Bronchial epithelial cell (primary cell): Measurements from ENCODE around the gene THAP3. TPM values are rescaled to one million over a fixed set of nuclear protein-coding genes. Genes with fewer than 3 reads are reported as not detected.

Experiments
- DNase-seq: peaks from one replicate; pipeline ENCODE4 v3.0.0-alpha.2; 2010; ENCODE audit warnings: low read depth
- FAIRE-seq: peaks from 2 replicates; lab custom pipeline; 2011; peaks lifted over from hg19 to GRCh38; lab: Jason Lieb, UNC
- H3K27me3 ChIP-seq: 2 replicates; pipeline ENCODE4 v1.5.1; 2011; ENCODE audit warnings: low read length; ENCODE audit not compliant: control insufficient read depth, insufficient read depth
- H3K36me3 ChIP-seq: 2 replicates; pipeline ENCODE4 v1.5.1; 2011; ENCODE audit warnings: low read length; ENCODE audit not compliant: control insufficient read depth, insufficient read depth
- H3K4me3 ChIP-seq: 2 replicates; pipeline ENCODE4 v1.5.1; 2011; ENCODE audit warnings: mild to moderate bottlenecking, low read depth, low read length, control low read depth
- total RNA-seq: library from RNA; depleted of rRNA; stranded (reverse); fragments of >200 nt; gene quantifications from 2 replicates; pipeline ENCODE4 v1.2.1, GENCODE V29; 2014
- TF ChIP-seq, protein P1 (sequence below): IDR thresholded peaks from 2 replicates; pipeline ENCODE4 v1.5.1; 2011; ENCODE audit warnings: mild to moderate bottlenecking, moderate library complexity, low read length, control low read depth, inconsistent platforms; ENCODE audit not compliant: insufficient read depth, severe bottlenecking

The THAP3 gene
- total RNA-seq, 1 donor from 2014 or later, result 24.0 TPM

DNA sequence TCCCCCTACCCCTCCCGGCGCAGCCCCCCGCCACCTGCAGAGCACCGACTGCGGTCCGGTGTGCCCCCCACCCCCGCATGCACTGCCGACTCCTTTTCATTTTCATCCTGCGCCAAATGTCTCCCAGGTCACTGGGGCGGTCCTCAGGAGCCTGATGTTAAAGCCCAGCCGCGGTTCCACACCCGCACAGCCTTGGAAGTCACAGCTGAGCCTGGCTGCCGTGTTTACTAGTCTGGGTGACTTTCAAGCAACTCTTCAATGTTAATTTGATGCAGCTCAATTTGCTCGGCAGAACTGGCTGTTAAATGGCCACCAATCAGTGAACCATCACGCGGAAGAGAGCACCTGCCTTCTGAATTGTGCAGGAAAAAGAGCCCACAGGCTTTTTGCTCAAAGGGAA is 27.2 kb downstream of the THAP3 start:
- no peak for FAIRE-seq

GRCh38 chr1:6652986-6653385 is 28.3 kb downstream of the THAP3 start:
- TF ChIP-seq, protein P1, sequence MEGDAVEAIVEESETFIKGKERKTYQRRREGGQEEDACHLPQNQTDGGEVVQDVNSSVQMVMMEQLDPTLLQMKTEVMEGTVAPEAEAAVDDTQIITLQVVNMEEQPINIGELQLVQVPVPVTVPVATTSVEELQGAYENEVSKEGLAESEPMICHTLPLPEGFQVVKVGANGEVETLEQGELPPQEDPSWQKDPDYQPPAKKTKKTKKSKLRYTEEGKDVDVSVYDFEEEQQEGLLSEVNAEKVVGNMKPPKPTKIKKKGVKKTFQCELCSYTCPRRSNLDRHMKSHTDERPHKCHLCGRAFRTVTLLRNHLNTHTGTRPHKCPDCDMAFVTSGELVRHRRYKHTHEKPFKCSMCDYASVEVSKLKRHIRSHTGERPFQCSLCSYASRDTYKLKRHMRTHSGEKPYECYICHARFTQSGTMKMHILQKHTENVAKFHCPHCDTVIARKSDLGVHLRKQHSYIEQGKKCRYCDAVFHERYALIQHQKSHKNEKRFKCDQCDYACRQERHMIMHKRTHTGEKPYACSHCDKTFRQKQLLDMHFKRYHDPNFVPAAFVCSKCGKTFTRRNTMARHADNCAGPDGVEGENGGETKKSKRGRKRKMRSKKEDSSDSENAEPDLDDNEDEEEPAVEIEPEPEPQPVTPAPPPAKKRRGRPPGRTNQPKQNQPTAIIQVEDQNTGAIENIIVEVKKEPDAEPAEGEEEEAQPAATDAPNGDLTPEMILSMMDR, result no peak
- no peak for FAIRE-seq
- Histone ChIP-seq H3K27me3 (no peaks in the 10 kb centered on the region), H3K36me3 (peaks cover 17% of the 10 kb centered on the region), H3K4me3 (no peak overlapping the region)
- DNase-seq, result no peak

More for the DNA sequence above, 27.2 kb downstream of the THAP3 start:
- no peak for DNase-seq
- no peaks in the 10 kb centered on the region for H3K27me3 ChIP-seq
- no peak overlapping the region for H3K4me3 ChIP-seq
- TF ChIP-seq, protein P1, result no peak
- H3K36me3 ChIP-seq, result peaks cover 17% of the 10 kb centered on the region

- Histone ChIP-seq H3K4me3 (no peak overlapping the region), H3K27me3 (no peaks in the 10 kb centered on the region)
Measured at GRCh38 chr1:6653436-6654290, 29.0 kb downstream of the THAP3 start.

DNA sequence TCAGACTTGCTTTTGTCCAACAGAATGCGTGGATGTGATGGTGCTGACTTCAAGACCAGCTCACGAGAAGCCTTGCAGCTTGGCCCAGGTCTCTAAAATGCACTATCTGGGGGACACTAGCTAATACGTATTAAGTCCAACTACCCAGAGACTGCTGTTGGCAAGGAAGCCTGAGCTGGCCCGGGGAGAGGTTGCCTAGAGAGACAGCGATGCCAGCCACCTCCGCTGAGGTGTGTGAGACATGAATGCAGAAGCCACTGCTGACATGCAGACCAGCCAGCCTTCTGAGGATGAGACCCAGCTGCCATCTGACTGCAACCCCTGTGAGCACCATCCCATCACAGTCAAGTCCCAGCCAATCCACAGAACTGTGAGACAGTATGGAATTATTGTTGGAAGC is 32.5 kb downstream of the THAP3 start:
- TF ChIP-seq, protein P1, result no peak
- no peak for FAIRE-seq
- Histone ChIP-seq H3K4me3 (no peak overlapping the region), H3K27me3 (no peaks in the 10 kb centered on the region), H3K36me3 (peaks cover 10% of the 10 kb centered on the region)
- no peak for DNase-seq

More at GRCh38 chr1:6653436-6654290, 29.0 kb downstream of the THAP3 start:
- TF ChIP-seq, protein P1, result no peak
- FAIRE-seq, result peak; percentile 62
- DNase-seq, result no peak
- peaks cover 17% of the 10 kb centered on the region for H3K36me3 ChIP-seq

DNA sequence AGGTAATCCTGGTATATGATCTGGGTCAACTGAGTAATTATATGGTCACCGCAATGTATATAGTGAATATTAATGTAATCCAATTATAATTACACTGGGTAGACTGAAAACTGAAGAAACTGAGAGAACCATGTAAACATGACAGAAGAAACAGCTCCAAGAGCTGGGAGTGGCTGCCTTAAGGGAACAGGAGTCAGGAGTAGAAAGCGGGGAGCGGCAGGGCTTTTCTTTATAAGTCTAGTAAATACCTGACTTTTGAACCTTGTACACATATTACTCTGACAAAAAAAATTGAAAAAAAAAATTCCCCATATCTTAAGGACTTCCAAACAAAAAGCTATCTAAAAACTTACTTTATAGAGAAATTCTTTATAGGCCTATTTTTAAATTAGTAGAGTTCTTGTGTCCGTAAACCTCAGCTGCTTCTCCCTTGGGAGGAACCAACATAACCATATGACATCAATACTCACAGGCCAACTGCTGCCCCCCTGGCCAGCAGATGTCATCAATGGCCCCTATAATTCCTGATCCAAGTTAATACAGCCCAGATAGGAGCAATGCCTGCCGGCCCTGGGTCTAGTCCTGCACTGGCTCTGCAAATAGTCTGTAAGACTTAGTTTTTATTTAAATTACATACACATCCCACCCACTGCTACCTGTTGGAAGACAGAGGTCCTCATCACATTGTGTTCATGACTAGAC is 33.8 kb downstream of the THAP3 start:
- no peaks in the 10 kb centered on the region for H3K27me3 ChIP-seq
- H3K36me3 ChIP-seq, result peaks cover 6% of the 10 kb centered on the region
- FAIRE-seq, result no peak
- TF ChIP-seq, protein P1, result no peak
- no peak for DNase-seq
- no peak overlapping the region for H3K4me3 ChIP-seq
